Esophagus squamous epithelium (tissue), 5 donors: ENCODE results near the gene KCNQ1. TPM values are rescaled to one million over a fixed set of nuclear protein-coding genes. Genes with fewer than 3 reads are reported as not detected.

Experiments
- DNase-seq: peaks from one replicate; lab custom pipeline; 2025; lab: John Stamatoyannopoulos, UW
- H3K27ac ChIP-seq, 4 donors: fragments of 200-600 bp; sonication (generic); one replicate each; pipeline ENCODE4 v1.5.1; 2016 to 2019; ENCODE audit warnings: mild to moderate bottlenecking in 1 of 4
- H3K27me3 ChIP-seq, 4 donors: fragments of 200-600 bp; sonication (generic); 1 replicate in 3 of 4; 2 replicates in 1 of 4; pipeline versions ENCODE4 v1.5.1 to v1.6.0; 2017 to 2021; ENCODE audit warnings: antibody characterized with exemption in 1 of 4
- H3K36me3 ChIP-seq, 3 donors: fragments of 200-600 bp; sonication (generic); one replicate each; pipeline ENCODE4 v1.5.1; 2016 to 2019
- H3K4me1 ChIP-seq, 3 donors: fragments of 200-600 bp; sonication (generic); one replicate each; pipeline ENCODE4 v1.5.1; 2017 to 2019
- H3K4me3 ChIP-seq, 4 donors: fragments of 200-600 bp; sonication (generic); 1 replicate in 3 of 4; 2 replicates in 1 of 4; pipeline ENCODE4 v1.5.1; 2016 to 2019; ENCODE audit warnings: mild to moderate bottlenecking in 2 of 4, moderate library complexity in 1 of 4
- H3K9me3 ChIP-seq, 3 donors: fragments of 200-600 bp; sonication (generic); one replicate each; pipeline ENCODE4 v1.5.1; 2016 to 2019
- POLR2A ChIP-seq, 4 donors: fragments of 450-650 bp; IDR thresholded peaks; one replicate each; pipeline ENCODE4 v1.6.1; 2017; ENCODE audit warnings: antibody characterized with exemption in 4 of 4, mild to moderate bottlenecking in 4 of 4, moderate library complexity in 3 of 4
- WGBS, 2 donors: methylation state at CpG; one replicate each; pipeline ENCODE4 v1.1.5; 2018; 5-methylcytosine and 5-hydroxymethylcytosine counted together
- intact Hi-C: fragments of 100-400 bp; cut with DNase I; formaldehyde crosslinking; loops from one replicate; pipeline ENCODE4 v1.15.0; 2022
- total RNA-seq, 4 donors: library from RNA; depleted of rRNA; stranded (reverse); fragments of >200 nt; gene quantifications; one replicate each; pipeline ENCODE4 v1.1.0, GENCODE V29; 2016
- TF ChIP-seq, protein P1 (sequence below), 6 experiments: fragments of 450-650 bp in 4 of 6; fragments of 200-600 bp in 2 of 6; sonication (generic) in 2 of 6; IDR thresholded peaks; one replicate each; pipeline ENCODE4 v1.5.1; 2016 to 2019; ENCODE audit warnings: antibody characterized with exemption in 6 of 6, mild to moderate bottlenecking in 4 of 6, moderate library complexity in 4 of 6
- donor health status: DM: yes; HTN: yes; CAD: no.

The KCNQ1 gene
- total RNA-seq, 4 donors from 2014 or later = 0.61 to 3.1 (median 0.72) TPM

- H3K4me3 ChIP-seq = no peak overlapping the region
- no peak overlapping the region for H3K27ac ChIP-seq
- no peak for TF ChIP-seq POLR2A (IDR thresholded peaks at IDR 0.05)
- TF ChIP-seq, protein P1, sequence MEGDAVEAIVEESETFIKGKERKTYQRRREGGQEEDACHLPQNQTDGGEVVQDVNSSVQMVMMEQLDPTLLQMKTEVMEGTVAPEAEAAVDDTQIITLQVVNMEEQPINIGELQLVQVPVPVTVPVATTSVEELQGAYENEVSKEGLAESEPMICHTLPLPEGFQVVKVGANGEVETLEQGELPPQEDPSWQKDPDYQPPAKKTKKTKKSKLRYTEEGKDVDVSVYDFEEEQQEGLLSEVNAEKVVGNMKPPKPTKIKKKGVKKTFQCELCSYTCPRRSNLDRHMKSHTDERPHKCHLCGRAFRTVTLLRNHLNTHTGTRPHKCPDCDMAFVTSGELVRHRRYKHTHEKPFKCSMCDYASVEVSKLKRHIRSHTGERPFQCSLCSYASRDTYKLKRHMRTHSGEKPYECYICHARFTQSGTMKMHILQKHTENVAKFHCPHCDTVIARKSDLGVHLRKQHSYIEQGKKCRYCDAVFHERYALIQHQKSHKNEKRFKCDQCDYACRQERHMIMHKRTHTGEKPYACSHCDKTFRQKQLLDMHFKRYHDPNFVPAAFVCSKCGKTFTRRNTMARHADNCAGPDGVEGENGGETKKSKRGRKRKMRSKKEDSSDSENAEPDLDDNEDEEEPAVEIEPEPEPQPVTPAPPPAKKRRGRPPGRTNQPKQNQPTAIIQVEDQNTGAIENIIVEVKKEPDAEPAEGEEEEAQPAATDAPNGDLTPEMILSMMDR (IDR thresholded peaks at IDR 0.05) = no peak
- intact Hi-C loops = no loop called here
- 80 to 90% methylated on average over 2 to 3 of the region's 14 CpGs for WGBS, 2 donors
- H3K27me3 ChIP-seq = no peaks in the 10 kb centered on the region
- peaks cover 0 to 18% (median 0%) of the 10 kb centered on the region in 3 donors for H3K4me1 ChIP-seq
- H3K36me3 ChIP-seq = no peaks in the 10 kb centered on the region
- no peak for DNase-seq
- H3K9me3 ChIP-seq = no peaks in the 10 kb centered on the region
Observed at GRCh38 chr11:2738551-2739431, 294.0 kb downstream of the KCNQ1 start.

- DNase-seq = no peak
- no peak for TF ChIP-seq POLR2A (IDR thresholded peaks at IDR 0.05)
- TF ChIP-seq, protein P1 (IDR thresholded peaks at IDR 0.05) = no peak
- intact Hi-C loops = no loop called here
- H3K27ac ChIP-seq = no peak overlapping the region
- no peaks in the 10 kb centered on the region for H3K27me3 ChIP-seq
- no peak overlapping the region for H3K4me3 ChIP-seq
- no peaks in the 10 kb centered on the region for H3K9me3 ChIP-seq
- peaks cover 0 to 18% (median 0%) of the 10 kb centered on the region in 3 donors for H3K4me1 ChIP-seq
- H3K36me3 ChIP-seq = no peaks in the 10 kb centered on the region
- WGBS, 2 donors = 79 to 85% methylated on average over 7 to 8 of the region's 18 CpGs
Observed at GRCh38 chr11:2739531-2740274, 294.9 kb downstream of the KCNQ1 start.

GRCh38 chr11:2740275-2740940, 295.6 kb downstream of the KCNQ1 start:
- no peak overlapping the region for H3K4me3 ChIP-seq
- H3K9me3 ChIP-seq = no peaks in the 10 kb centered on the region
- H3K4me1 ChIP-seq = peaks cover 0 to 18% (median 0%) of the 10 kb centered on the region in 3 donors
- no peak for DNase-seq
- H3K36me3 ChIP-seq = no peaks in the 10 kb centered on the region
- TF ChIP-seq, protein P1 (IDR thresholded peaks at IDR 0.05) = no peak
- TF ChIP-seq POLR2A (IDR thresholded peaks at IDR 0.05) = no peak
- intact Hi-C loops = no loop called here
- H3K27me3 ChIP-seq = no peaks in the 10 kb centered on the region
- no peak overlapping the region for H3K27ac ChIP-seq
- 74 to 89% methylated on average over 12 to 16 of the region's 17 CpGs for WGBS, 2 donors

- WGBS, 2 donors = 82 to 96% methylated on average over 4 to 5 of the region's 7 CpGs
- H3K4me3 ChIP-seq = no peak overlapping the region
- H3K27me3 ChIP-seq = no peaks in the 10 kb centered on the region
- no peaks in the 10 kb centered on the region for H3K36me3 ChIP-seq
- H3K9me3 ChIP-seq = no peaks in the 10 kb centered on the region
- H3K4me1 ChIP-seq = peaks cover 0 to 18% (median 0%) of the 10 kb centered on the region in 3 donors
- TF ChIP-seq POLR2A (IDR thresholded peaks at IDR 0.05) = no peak
- TF ChIP-seq, protein P1 (IDR thresholded peaks at IDR 0.05) = no peak
- intact Hi-C loops = no loop called here
- no peak for DNase-seq
- H3K27ac ChIP-seq = peak overlapping the region in 3 of 4 donors; percentile 50 to 65 (median 60)
Observed at GRCh38 chr11:2741006-2741376, 296.2 kb downstream of the KCNQ1 start.
